HG02610 (cell line): ENCODE results near the gene THOC6.

Experiments used
- ATAC-seq: cut with Tn5 transposase; IDR thresholded peaks from one replicate; pipeline ENCODE4 v1.9.1; 2021; ENCODE audit warnings: mild to moderate bottlenecking, moderate library complexity; ENCODE audit not compliant: unreplicated experiment

THOC6 gene

GRCh38 chr16:3029491-3030221 lies 5.8 kb downstream of the THOC6 start:
- ATAC-seq: no peak

- no peak for ATAC-seq
These were observed 6.7 kb downstream of the THOC6 start for GRCh38 chr16:3030222-3031212.

GRCh38 chr16:3032624-3033023 lies 8.8 kb downstream of the THOC6 start:
- no peak for ATAC-seq

GRCh38 chr16:3035289-3035971 lies 11.6 kb downstream of the THOC6 start:
- ATAC-seq: no peak

GRCh38 chr16:3035972-3036725 lies 12.3 kb downstream of the THOC6 start:
- no peak for ATAC-seq

- no peak for ATAC-seq
These were observed 13.0 kb downstream of the THOC6 start, which contains the start of gene BICDL2 for GRCh38 chr16:3036726-3037315. Gene BICDL2 (minus strand): TSS chr16:3036944. CDS start chr16:3035496, 1,448 bp downstream.

GRCh38 chr16:3038256-3038655 lies 14.4 kb downstream of the THOC6 start:
- no peak for ATAC-seq

- no peak for ATAC-seq
These were observed 15.1 kb downstream of the THOC6 start for GRCh38 chr16:3038896-3039295.

- ATAC-seq: no peak
These were observed 18.5 kb downstream of the THOC6 start for GRCh38 chr16:3042376-3042775.

GRCh38 chr16:3044708-3045107 lies 20.9 kb downstream of the THOC6 start:
- ATAC-seq: no peak

GRCh38 chr16:3045758-3046640 lies 22.2 kb downstream of the THOC6 start, which contains the start of gene MMP25:
Gene MMP25 (plus strand): TSS chr16:3046561. CDS start chr16:3046918, 357 bp downstream.
- ATAC-seq: no peak

GRCh38 chr16:3046641-3047386 lies 23.0 kb downstream of the THOC6 start:
- no peak for ATAC-seq

GRCh38 chr16:3047387-3047720 lies 23.5 kb downstream of the THOC6 start:
- ATAC-seq: no peak

- no peak for ATAC-seq
These were observed 26.2 kb downstream of the THOC6 start for GRCh38 chr16:3049921-3050481.

- no peak for ATAC-seq
These were observed 26.7 kb downstream of the THOC6 start for GRCh38 chr16:3050487-3050886.

- ATAC-seq: no peak
These were observed 27.2 kb downstream of the THOC6 start for GRCh38 chr16:3051009-3051408.

GRCh38 chr16:3051494-3051893 lies 27.7 kb downstream of the THOC6 start:
- ATAC-seq: no peak
